ENCODE results near the gene GPRIN1.

Gene GPRIN1

GRCh38 chr5:176601901-176602482 is 8.0 kb downstream of the GPRIN1 start:
- TF ChIP-seq TAF1 (IDR thresholded peaks at IDR 0.05; ENCODE audit: low read depth): no peak
- no peak for TF ChIP-seq MAX (IDR thresholded peaks at IDR 0.05)
- TF ChIP-seq FOXM1 (IDR thresholded peaks at IDR 0.05; ENCODE audit: borderline replicate concordance, low read depth): no peak
- TF ChIP-seq CREB1 (IDR thresholded peaks at IDR 0.05; ENCODE audit: low read depth): no peak
- TF ChIP-seq TEAD4 (IDR thresholded peaks at IDR 0.05): no peak

- TF ChIP-seq TAF1 (IDR thresholded peaks at IDR 0.05; ENCODE audit: low read depth): no peak
- no peak for TF ChIP-seq NFIC (IDR thresholded peaks at IDR 0.05)
- TF ChIP-seq RAD21 (IDR thresholded peaks at IDR 0.05; ENCODE audit: low read depth): no peak; the same call in 1 of the 2 replicates
- TF ChIP-seq USF1 (IDR thresholded peaks at IDR 0.05): no peak
- TF ChIP-seq EGR1 (IDR thresholded peaks at IDR 0.05): no peak
- no peak for TF ChIP-seq EP300 (IDR thresholded peaks at IDR 0.05; ENCODE audit: borderline replicate concordance)
- TF ChIP-seq TEAD4 (IDR thresholded peaks at IDR 0.05): no peak
- TF ChIP-seq FOXM1 (IDR thresholded peaks at IDR 0.05; ENCODE audit: borderline replicate concordance, low read depth): no peak
- TF ChIP-seq MAX (IDR thresholded peaks at IDR 0.05): no peak
- TF ChIP-seq CREB1 (IDR thresholded peaks at IDR 0.05; ENCODE audit: low read depth): no peak
- no peak for TF ChIP-seq REST (IDR thresholded peaks at IDR 0.05; ENCODE audit: low read depth)
- TF ChIP-seq CEBPB (IDR thresholded peaks at IDR 0.05): no peak
- TF ChIP-seq ZBTB7A (IDR thresholded peaks at IDR 0.05; ENCODE audit: low read depth): no peak
- no peak for TF ChIP-seq YY1 (IDR thresholded peaks at IDR 0.05; ENCODE audit: low read depth)
- TF ChIP-seq TCF12 (IDR thresholded peaks at IDR 0.05; ENCODE audit: low read depth): no peak
These were observed 12.3 kb downstream of the GPRIN1 start for GRCh38 chr5:176597417-176598389.

GRCh38 chr5:176596689-176597416 is 13.1 kb downstream of the GPRIN1 start:
- TF ChIP-seq USF1 (IDR thresholded peaks at IDR 0.05): no peak
- TF ChIP-seq EGR1 (IDR thresholded peaks at IDR 0.05): no peak
- no peak for TF ChIP-seq NFIC (IDR thresholded peaks at IDR 0.05)
- TF ChIP-seq CEBPB (IDR thresholded peaks at IDR 0.05): no peak
- TF ChIP-seq TEAD4 (IDR thresholded peaks at IDR 0.05): no peak
- no peak for TF ChIP-seq TCF12 (IDR thresholded peaks at IDR 0.05; ENCODE audit: low read depth)
- TF ChIP-seq FOXM1 (IDR thresholded peaks at IDR 0.05; ENCODE audit: borderline replicate concordance, low read depth): no peak
- TF ChIP-seq YY1 (IDR thresholded peaks at IDR 0.05; ENCODE audit: low read depth): no peak
- no peak for TF ChIP-seq TAF1 (IDR thresholded peaks at IDR 0.05; ENCODE audit: low read depth)
- TF ChIP-seq MAX (IDR thresholded peaks at IDR 0.05): no peak
- no peak for TF ChIP-seq REST (IDR thresholded peaks at IDR 0.05; ENCODE audit: low read depth)
- TF ChIP-seq EP300 (IDR thresholded peaks at IDR 0.05; ENCODE audit: borderline replicate concordance): no peak
- TF ChIP-seq CREB1 (IDR thresholded peaks at IDR 0.05; ENCODE audit: low read depth): no peak
- no peak for TF ChIP-seq RAD21 (IDR thresholded peaks at IDR 0.05; ENCODE audit: low read depth)
- no peak for TF ChIP-seq ZBTB7A (IDR thresholded peaks at IDR 0.05; ENCODE audit: low read depth)

- TF ChIP-seq CREB1 (IDR thresholded peaks at IDR 0.05; ENCODE audit: low read depth) (no peak), YY1 (IDR thresholded peaks at IDR 0.05; ENCODE audit: low read depth) (no peak), FOXM1 (IDR thresholded peaks at IDR 0.05; ENCODE audit: borderline replicate concordance, low read depth) (no peak), EGR1 (IDR thresholded peaks at IDR 0.05) (no peak), USF1 (IDR thresholded peaks at IDR 0.05) (no peak), REST (IDR thresholded peaks at IDR 0.05; ENCODE audit: low read depth) (no peak), NFIC (IDR thresholded peaks at IDR 0.05) (no peak), TAF1 (IDR thresholded peaks at IDR 0.05; ENCODE audit: low read depth) (no peak), RAD21 (IDR thresholded peaks at IDR 0.05; ENCODE audit: low read depth) (no peak), TEAD4 (IDR thresholded peaks at IDR 0.05) (no peak), CEBPB (IDR thresholded peaks at IDR 0.05) (no peak), TCF12 (IDR thresholded peaks at IDR 0.05; ENCODE audit: low read depth) (no peak), EP300 (IDR thresholded peaks at IDR 0.05; ENCODE audit: borderline replicate concordance) (no peak), MAX (IDR thresholded peaks at IDR 0.05) (no peak), ZBTB7A (IDR thresholded peaks at IDR 0.05; ENCODE audit: low read depth) (no peak)
These were observed 13.8 kb downstream of the GPRIN1 start for GRCh38 chr5:176596069-176596644.

Data from Ishikawa (cell line).